Measurements from ENCODE around the gene PTPA. TPM values are rescaled to one million over a fixed set of nuclear protein-coding genes. Genes with fewer than 3 reads are reported as not detected.

Gene PTPA
- total and polyA plus RNA-seq, 10 of the 15 experiments (the other 5 are each of a cell fraction or from before 2014, with no cell fraction given) = 1.6 to 111 (median 55.1) TPM

DNA sequence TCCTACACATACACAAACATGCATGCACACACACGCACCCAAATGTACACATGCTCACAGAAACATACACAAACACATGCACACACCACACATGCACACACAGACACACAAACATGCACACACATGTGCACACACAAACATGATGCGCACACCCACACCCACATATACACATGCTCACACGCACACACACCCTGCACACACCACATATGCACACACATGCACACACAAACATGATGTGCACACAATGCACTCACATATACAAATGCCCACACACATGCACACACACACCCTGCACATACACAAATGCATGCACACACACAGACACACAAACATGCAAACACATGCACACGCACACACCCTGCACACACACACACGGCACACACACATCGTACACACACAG lies 74.2 kb downstream of the PTPA start:
- ChIA-PET SMC1A (ENCODE audit: uncharacterized antibody, unreplicated experiment) (no interaction called here), RAD21 (ENCODE audit: unreplicated experiment) (no interaction called here), POLR2A (no interaction called here), CTCF (no interaction called here)
- no peaks in the 10 kb centered on the region for H3K79me2 ChIP-seq (ENCODE audit: control insufficient read depth, insufficient read depth, low read length)
- H3K27ac ChIP-seq (ENCODE audit: control insufficient read depth, insufficient read depth) = no peak overlapping the region
- H3K9me3 ChIP-seq (replicated peaks; ENCODE audit: control insufficient read depth, insufficient read depth, low read length) = no peaks in the 10 kb centered on the region; the same call in 2 of the 3 replicates
- peaks cover 11% of the 10 kb centered on the region for H3K4me1 ChIP-seq (ENCODE audit: control insufficient read depth, insufficient read depth, low read length)
- H3K4me2 ChIP-seq (ENCODE audit: control insufficient read depth, insufficient read depth) = no peak overlapping the region
- FAIRE-seq (no peak), ATAC-seq (no peak), DNase-seq (ENCODE audit: low read depth, low spot score) (no peak)
- no peaks in the 10 kb centered on the region for H4K20me1 ChIP-seq (ENCODE audit: control insufficient read depth, insufficient read depth)
- no peaks in the 10 kb centered on the region for H3K36me3 ChIP-seq (ENCODE audit: control insufficient read depth in 2 of 2, insufficient read depth in 2 of 2, low read length in 1 of 2)
- BruUV-seq (replicated peaks) = no TSS peak
- intact Hi-C loops (cut with micrococcal nuclease; ENCODE audit: unreplicated experiment) = no loop called here
- no peak overlapping the region for H3K9ac ChIP-seq (ENCODE audit: control insufficient read depth, insufficient read depth, low read length)
- in situ Hi-C loops (cut with MboI) = no loop called here
- TF ChIP-seq, protein P1, sequence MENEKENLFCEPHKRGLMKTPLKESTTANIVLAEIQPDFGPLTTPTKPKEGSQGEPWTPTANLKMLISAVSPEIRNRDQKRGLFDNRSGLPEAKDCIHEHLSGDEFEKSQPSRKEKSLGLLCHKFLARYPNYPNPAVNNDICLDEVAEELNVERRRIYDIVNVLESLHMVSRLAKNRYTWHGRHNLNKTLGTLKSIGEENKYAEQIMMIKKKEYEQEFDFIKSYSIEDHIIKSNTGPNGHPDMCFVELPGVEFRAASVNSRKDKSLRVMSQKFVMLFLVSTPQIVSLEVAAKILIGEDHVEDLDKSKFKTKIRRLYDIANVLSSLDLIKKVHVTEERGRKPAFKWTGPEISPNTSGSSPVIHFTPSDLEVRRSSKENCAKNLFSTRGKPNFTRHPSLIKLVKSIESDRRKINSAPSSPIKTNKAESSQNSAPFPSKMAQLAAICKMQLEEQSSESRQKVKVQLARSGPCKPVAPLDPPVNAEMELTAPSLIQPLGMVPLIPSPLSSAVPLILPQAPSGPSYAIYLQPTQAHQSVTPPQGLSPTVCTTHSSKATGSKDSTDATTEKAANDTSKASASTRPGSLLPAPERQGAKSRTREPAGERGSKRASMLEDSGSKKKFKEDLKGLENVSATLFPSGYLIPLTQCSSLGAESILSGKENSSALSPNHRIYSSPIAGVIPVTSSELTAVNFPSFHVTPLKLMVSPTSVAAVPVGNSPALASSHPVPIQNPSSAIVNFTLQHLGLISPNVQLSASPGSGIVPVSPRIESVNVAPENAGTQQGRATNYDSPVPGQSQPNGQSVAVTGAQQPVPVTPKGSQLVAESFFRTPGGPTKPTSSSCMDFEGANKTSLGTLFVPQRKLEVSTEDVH (IDR thresholded peaks at IDR 0.05; ENCODE audit: low read depth, partially characterized antibody) = no peak
- TF ChIP-seq TCF12 (IDR thresholded peaks at IDR 0.05; ENCODE audit: low read depth, low read length) (no peak), TAF1 (IDR thresholded peaks at IDR 0.05; ENCODE audit: borderline replicate concordance, low read depth, low read length) (no peak), CEBPB (IDR thresholded peaks at IDR 0.05; ENCODE audit: borderline replicate concordance in 1 of 2, low read depth in 2 of 2, low read length in 2 of 2) (no peak), CHD4 (IDR thresholded peaks at IDR 0.05) (no peak), KLF5 (IDR thresholded peaks at IDR 0.05; ENCODE audit: partially characterized antibody) (no peak), KAT2A (conservative IDR thresholded peaks at IDR 0.05; ENCODE audit: control insufficient read depth, low read depth, low read length) (no peak), BCL11A (IDR thresholded peaks at IDR 0.05; ENCODE audit: low read depth, low read length) (no peak), HDGF (IDR thresholded peaks at IDR 0.05) (0 out of 2 replicates have a peak, but pooled peaks have one; percentile 22), SPI1 (IDR thresholded peaks at IDR 0.05; ENCODE audit: borderline replicate concordance, insufficient read depth, low read depth, low read length) (no peak), NR2C2 (IDR thresholded peaks at IDR 0.05; ENCODE audit: borderline replicate concordance, control insufficient read depth, insufficient read length, low read depth) (peak; percentile 39)
- TF ChIP-seq, protein P2, sequence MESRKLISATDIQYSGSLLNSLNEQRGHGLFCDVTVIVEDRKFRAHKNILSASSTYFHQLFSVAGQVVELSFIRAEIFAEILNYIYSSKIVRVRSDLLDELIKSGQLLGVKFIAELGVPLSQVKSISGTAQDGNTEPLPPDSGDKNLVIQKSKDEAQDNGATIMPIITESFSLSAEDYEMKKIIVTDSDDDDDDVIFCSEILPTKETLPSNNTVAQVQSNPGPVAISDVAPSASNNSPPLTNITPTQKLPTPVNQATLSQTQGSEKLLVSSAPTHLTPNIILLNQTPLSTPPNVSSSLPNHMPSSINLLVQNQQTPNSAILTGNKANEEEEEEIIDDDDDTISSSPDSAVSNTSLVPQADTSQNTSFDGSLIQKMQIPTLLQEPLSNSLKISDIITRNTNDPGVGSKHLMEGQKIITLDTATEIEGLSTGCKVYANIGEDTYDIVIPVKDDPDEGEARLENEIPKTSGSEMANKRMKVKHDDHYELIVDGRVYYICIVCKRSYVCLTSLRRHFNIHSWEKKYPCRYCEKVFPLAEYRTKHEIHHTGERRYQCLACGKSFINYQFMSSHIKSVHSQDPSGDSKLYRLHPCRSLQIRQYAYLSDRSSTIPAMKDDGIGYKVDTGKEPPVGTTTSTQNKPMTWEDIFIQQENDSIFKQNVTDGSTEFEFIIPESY (IDR thresholded peaks at IDR 0.05) = no peak
- no peaks in the 10 kb centered on the region for H3K27me3 ChIP-seq (replicated peaks in 1 of 2; ENCODE audit: control insufficient read depth in 2 of 2, insufficient read depth in 2 of 2, low read length in 1 of 2)
- no peak overlapping the region for H2AFZ ChIP-seq (ENCODE audit: control insufficient read depth, low read depth, low read length)
- no peak overlapping the region for H3K4me3 ChIP-seq
- 85% methylated on average over 6 of the region's 6 CpGs for WGBS (ENCODE audit: insufficient coverage, insufficient replicate concordance, low lambda C conversion rate, missing lambda C conversion rate)
